CD4-positive, alpha-beta T cell (primary cell): Measurements from ENCODE around the gene GNRH2. TPM values are rescaled to one million over a fixed set of nuclear protein-coding genes. Genes with fewer than 3 reads are reported as not detected.

ENCODE experiments used
- ATAC-seq: fragments of 200-7000 bp; cut with Tn5 transposase; one replicate; pipeline ENCODE4 v1.10.0; 2022; ENCODE audit warnings: mild to moderate bottlenecking; ENCODE audit not compliant: poor library complexity
- CTCF ChIA-PET: fragments of 350-600 bp; sonication (Branson Sonifier 250); formaldehyde crosslinking; loops from one replicate; lab custom pipeline; 2021; ENCODE audit warnings: antibody characterized with exemption, inconsistent platforms; lab: Charles Lee
- POLR2A ChIA-PET: fragments of 350-600 bp; sonication (Branson Sonifier 250); formaldehyde crosslinking; loops from one replicate; lab custom pipeline; 2021; ENCODE audit warnings: antibody characterized with exemption, inconsistent platforms; lab: Charles Lee
- DNase-seq, 14 experiments: peaks; one replicate each; pipeline ENCODE4 v3.0.0-alpha.2; 2013 to 2020; ENCODE audit warnings: mixed read lengths in 2 of 14
- H3K27ac ChIP-seq, 2 donors: one replicate each; pipeline versions ENCODE4 v1.5.1 to v1.7.0; 2013; ENCODE audit warnings: low read length in 2 of 2, low read depth in 1 of 2, mild to moderate bottlenecking in 1 of 2
- H3K27me3 ChIP-seq, 2 experiments: 1 replicate in 1 of 2; 2 replicates in 1 of 2; pipeline versions ENCODE4 v1.6.1 to v1.7.0; 2013; ENCODE audit warnings: low read length in 2 of 2, control low read depth in 1 of 2, mild to moderate bottlenecking in 1 of 2, moderate library complexity in 1 of 2; ENCODE audit not compliant: insufficient read depth in 2 of 2, control insufficient read depth in 1 of 2
- H3K36me3 ChIP-seq: one replicate; pipeline ENCODE4 v1.6.1; 2013; ENCODE audit warnings: low read length, control low read depth; ENCODE audit not compliant: insufficient read depth
- H3K4me1 ChIP-seq: one replicate; pipeline ENCODE4 v1.6.1; 2013; ENCODE audit warnings: low read length, control low read depth; ENCODE audit not compliant: insufficient read depth
- H3K4me3 ChIP-seq: one replicate; pipeline ENCODE4 v1.5.1; 2013; ENCODE audit warnings: mild to moderate bottlenecking, low read length, moderate library complexity
- H3K9me3 ChIP-seq, 2 experiments: 1 replicate in 1 of 2; 2 replicates in 1 of 2; pipeline versions ENCODE4 v1.6.1 to v1.7.0; 2013; ENCODE audit warnings: low read length in 2 of 2, mild to moderate bottlenecking in 2 of 2, control low read depth in 1 of 2, moderate library complexity in 1 of 2; ENCODE audit not compliant: control insufficient read depth in 1 of 2, insufficient read depth in 1 of 2
- H3K27ac Mint-ChIP-seq: one replicate; pipeline ENCODE4 v1.8.0; 2020; ENCODE audit warnings: mixed read lengths
- H3K27me3 Mint-ChIP-seq: one replicate; pipeline ENCODE4 v1.8.0; 2021; ENCODE audit warnings: mixed read lengths
- H3K36me3 Mint-ChIP-seq: one replicate; pipeline ENCODE4 v1.8.0; 2021; ENCODE audit warnings: low read depth, mixed read lengths
- H3K4me1 Mint-ChIP-seq: one replicate; pipeline ENCODE4 v1.8.0; 2021; ENCODE audit warnings: low read depth, mixed read lengths
- H3K4me3 Mint-ChIP-seq: one replicate; pipeline ENCODE4 v1.8.0; 2020; ENCODE audit warnings: mild to moderate bottlenecking, mixed read lengths
- H3K9me3 Mint-ChIP-seq: one replicate; pipeline ENCODE4 v1.8.0; 2020; ENCODE audit warnings: mixed read lengths
- intact Hi-C, 2 experiments: fragments of 100-400 bp; cut with DNase I in 1 of 2; cut with micrococcal nuclease in 1 of 2; formaldehyde crosslinking; loops; one replicate each; pipeline versions ENCODE4 v1.15.1 to v1.9.0; 2023 to 2025; cut with DNase I, micrococcal nuclease
- total RNA-seq, 174 experiments: library from RNA in 2 of 174; stranded (reverse) in 2 of 174; gene quantifications; one replicate each; pipeline ENCODE4 v1.2.3 and lab custom pipeline; 2021 to 2026
- TF ChIP-seq, protein P1 (sequence below): fragments of 200-600 bp; IDR thresholded peaks from one replicate; pipeline ENCODE4 v1.8.0; 2022; ENCODE audit warnings: antibody characterized with exemption, mild to moderate bottlenecking

GNRH2 gene
- total RNA-seq, 2 experiments from 2014 or later: not detected

DNA sequence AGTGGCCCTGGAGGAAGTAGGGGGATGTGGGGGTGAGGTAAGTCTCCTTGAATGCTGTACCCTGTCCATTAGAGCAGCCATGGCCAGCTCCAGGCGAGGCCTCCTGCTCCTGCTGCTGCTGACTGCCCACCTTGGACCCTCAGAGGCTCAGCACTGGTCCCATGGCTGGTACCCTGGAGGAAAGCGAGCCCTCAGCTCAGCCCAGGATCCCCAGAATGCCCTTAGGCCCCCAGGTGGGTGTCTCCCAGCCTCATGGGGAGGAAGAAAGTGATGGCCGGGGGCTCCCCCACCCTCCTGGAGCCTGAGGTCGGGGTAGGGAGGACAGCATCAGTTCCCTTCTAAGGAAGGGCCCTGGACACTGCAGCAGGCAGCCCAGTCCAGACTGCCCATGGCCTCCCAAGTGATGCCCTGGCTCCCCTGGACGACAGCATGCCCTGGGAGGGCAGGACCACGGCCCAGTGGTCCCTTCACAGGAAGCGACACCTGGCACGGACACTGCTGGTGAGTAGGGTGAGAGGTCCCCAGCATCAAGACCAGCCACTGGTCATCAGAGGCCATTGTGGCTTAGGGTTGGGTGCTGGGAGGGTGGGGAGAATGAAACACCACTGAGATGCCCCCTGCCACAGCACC is 1.0 kb downstream of the GNRH2 start:
- Histone ChIP-seq H3K4me3 (no peak overlapping the region), H3K9me3 (no peaks in the 10 kb centered on the region), H3K36me3 (peaks cover 24% of the 10 kb centered on the region), H3K27me3 (no peaks in the 10 kb centered on the region), H3K4me1 (peaks cover 27% of the 10 kb centered on the region), H3K27ac (no peak overlapping the region)
- Mint-ChIP-seq H3K4me3 (peak overlapping the region; percentile 95), H3K36me3 (peaks cover 48% of the 10 kb centered on the region), H3K4me1 (peaks cover 14% of the 10 kb centered on the region), H3K27ac (peak overlapping the region; percentile 83), H3K9me3 (no peaks in the 10 kb centered on the region), H3K27me3 (no peaks in the 10 kb centered on the region)
- TF ChIP-seq, protein P1, sequence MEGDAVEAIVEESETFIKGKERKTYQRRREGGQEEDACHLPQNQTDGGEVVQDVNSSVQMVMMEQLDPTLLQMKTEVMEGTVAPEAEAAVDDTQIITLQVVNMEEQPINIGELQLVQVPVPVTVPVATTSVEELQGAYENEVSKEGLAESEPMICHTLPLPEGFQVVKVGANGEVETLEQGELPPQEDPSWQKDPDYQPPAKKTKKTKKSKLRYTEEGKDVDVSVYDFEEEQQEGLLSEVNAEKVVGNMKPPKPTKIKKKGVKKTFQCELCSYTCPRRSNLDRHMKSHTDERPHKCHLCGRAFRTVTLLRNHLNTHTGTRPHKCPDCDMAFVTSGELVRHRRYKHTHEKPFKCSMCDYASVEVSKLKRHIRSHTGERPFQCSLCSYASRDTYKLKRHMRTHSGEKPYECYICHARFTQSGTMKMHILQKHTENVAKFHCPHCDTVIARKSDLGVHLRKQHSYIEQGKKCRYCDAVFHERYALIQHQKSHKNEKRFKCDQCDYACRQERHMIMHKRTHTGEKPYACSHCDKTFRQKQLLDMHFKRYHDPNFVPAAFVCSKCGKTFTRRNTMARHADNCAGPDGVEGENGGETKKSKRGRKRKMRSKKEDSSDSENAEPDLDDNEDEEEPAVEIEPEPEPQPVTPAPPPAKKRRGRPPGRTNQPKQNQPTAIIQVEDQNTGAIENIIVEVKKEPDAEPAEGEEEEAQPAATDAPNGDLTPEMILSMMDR: no peak
- intact Hi-C loops: loop anchor here in 1 of 2 experiments (5.0 to 10.0 kb wide), 3 partner anchors 160 to 202 kb away; partner anchors contain the start of genes DDRGK1, ITPA, PCED1A and PTPRA
- POLR2A ChIA-PET: interaction anchor here (1.3 kb wide), 1 partner anchor 33 kb away, joined by 8 read pairs; no protein-coding TSS in a partner anchor
- CTCF ChIA-PET: interaction anchor here (1.3 to 1.8 kb wide), 2 partner anchors 9 to 25 kb away, joined by 3 read pairs; no protein-coding TSS in a partner anchor
- no peak for ATAC-seq
- DNase-seq: no peak

DNA sequence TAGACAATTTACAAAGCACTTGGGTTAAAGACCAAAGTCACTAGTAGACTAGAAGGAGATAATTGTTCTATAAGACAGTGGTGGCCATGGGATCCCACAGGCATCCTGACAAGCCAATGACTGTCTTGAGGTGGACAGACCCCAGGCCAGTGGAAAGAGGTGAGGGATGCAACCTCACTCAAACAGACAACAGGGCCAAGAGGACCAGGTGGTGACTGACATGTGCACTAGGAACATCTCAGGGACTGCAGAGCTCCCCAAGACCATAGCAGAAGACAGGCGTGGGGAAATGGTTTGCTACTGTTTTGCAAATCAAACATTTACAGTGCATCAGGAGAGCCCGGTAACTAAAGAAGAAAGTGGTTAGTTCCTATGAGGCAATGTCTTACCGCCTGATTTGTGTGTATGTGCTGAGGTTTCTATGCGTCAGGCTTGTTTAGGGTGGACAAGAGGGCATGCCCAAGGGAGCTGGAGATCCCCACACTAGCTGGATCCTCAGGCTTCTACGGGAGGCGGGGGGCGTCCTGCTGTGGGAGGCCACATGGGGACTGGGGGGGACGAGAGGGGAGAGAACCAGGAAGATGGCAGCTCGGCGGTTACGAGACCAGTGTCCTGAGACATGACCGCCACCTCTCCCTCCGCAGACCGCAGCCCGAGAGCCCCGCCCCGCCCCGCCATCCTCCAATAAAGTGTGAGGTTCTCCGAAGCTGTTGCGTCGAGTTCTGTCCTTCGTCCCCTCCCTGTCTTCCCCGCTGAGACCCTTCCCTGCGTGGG is 1.8 kb downstream of the GNRH2 start:
- Mint-ChIP-seq H3K27me3 (no peaks in the 10 kb centered on the region), H3K9me3 (no peaks in the 10 kb centered on the region), H3K27ac (peak overlapping the region; percentile 83), H3K4me3 (peak overlapping the region; percentile 95), H3K36me3 (peaks cover 48% of the 10 kb centered on the region), H3K4me1 (peaks cover 16% of the 10 kb centered on the region)
- peak in 8 of 14 experiments; percentile 19 to 68 (median 46) for DNase-seq
- TF ChIP-seq, protein P1: no peak
- intact Hi-C loops: loop anchor here in 1 of 2 experiments (5.0 to 10.0 kb wide), 4 partner anchors 160 to 362 kb away; partner anchors contain the start of genes DDRGK1, DNAAF9, ITPA and PTPRA
- POLR2A ChIA-PET: interaction anchor here (1.2 to 1.7 kb wide), 3 partner anchors 32 to 178 kb away, joined by 5 to 8 read pairs (median 7); no protein-coding TSS in a partner anchor
- CTCF ChIA-PET: interaction anchor here (1.0 to 1.3 kb wide), 2 partner anchors 9 to 24 kb away, joined by 3 read pairs; no protein-coding TSS in a partner anchor
- peak; percentile 33 for ATAC-seq
- peaks cover 24% of the 10 kb centered on the region for H3K36me3 ChIP-seq
- no peaks in the 10 kb centered on the region for H3K9me3 ChIP-seq
- no peaks in the 10 kb centered on the region for H3K27me3 ChIP-seq
- peak overlapping the region; percentile 48 to 49 for H3K27ac ChIP-seq
- H3K4me1 ChIP-seq: peaks cover 27% of the 10 kb centered on the region
- H3K4me3 ChIP-seq: peak overlapping the region; percentile 76
